ENCODE data around the gene SYNRG.

The SYNRG gene, protein sequence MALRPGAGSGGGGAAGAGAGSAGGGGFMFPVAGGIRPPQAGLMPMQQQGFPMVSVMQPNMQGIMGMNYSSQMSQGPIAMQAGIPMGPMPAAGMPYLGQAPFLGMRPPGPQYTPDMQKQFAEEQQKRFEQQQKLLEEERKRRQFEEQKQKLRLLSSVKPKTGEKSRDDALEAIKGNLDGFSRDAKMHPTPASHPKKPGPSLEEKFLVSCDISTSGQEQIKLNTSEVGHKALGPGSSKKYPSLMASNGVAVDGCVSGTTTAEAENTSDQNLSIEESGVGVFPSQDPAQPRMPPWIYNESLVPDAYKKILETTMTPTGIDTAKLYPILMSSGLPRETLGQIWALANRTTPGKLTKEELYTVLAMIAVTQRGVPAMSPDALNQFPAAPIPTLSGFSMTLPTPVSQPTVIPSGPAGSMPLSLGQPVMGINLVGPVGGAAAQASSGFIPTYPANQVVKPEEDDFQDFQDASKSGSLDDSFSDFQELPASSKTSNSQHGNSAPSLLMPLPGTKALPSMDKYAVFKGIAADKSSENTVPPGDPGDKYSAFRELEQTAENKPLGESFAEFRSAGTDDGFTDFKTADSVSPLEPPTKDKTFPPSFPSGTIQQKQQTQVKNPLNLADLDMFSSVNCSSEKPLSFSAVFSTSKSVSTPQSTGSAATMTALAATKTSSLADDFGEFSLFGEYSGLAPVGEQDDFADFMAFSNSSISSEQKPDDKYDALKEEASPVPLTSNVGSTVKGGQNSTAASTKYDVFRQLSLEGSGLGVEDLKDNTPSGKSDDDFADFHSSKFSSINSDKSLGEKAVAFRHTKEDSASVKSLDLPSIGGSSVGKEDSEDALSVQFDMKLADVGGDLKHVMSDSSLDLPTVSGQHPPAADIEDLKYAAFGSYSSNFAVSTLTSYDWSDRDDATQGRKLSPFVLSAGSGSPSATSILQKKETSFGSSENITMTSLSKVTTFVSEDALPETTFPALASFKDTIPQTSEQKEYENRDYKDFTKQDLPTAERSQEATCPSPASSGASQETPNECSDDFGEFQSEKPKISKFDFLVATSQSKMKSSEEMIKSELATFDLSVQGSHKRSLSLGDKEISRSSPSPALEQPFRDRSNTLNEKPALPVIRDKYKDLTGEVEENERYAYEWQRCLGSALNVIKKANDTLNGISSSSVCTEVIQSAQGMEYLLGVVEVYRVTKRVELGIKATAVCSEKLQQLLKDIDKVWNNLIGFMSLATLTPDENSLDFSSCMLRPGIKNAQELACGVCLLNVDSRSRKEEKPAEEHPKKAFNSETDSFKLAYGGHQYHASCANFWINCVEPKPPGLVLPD (N-terminal part only)

GRCh38 chr17:37609170-37610040 is at the start of gene SYNRG:
TSS of gene SYNRG (minus strand) at chr17:37609418. CDS start at chr17:37609355, 63 bp downstream.
- POLR2A ChIA-PET = interaction anchor here (0.9 to 2.5 kb wide), 10 partner anchors 9 to 63 kb away, joined by 3 to 12 read pairs (median 4); no protein-coding TSS in a partner anchor
- CTCF ChIA-PET = interaction anchor here (0.6 to 1.6 kb wide), 4 partner anchors 41 to 917 kb away, joined by 3 to 6 read pairs (median 4); no protein-coding TSS in a partner anchor
- TF ChIP-seq, protein P1, sequence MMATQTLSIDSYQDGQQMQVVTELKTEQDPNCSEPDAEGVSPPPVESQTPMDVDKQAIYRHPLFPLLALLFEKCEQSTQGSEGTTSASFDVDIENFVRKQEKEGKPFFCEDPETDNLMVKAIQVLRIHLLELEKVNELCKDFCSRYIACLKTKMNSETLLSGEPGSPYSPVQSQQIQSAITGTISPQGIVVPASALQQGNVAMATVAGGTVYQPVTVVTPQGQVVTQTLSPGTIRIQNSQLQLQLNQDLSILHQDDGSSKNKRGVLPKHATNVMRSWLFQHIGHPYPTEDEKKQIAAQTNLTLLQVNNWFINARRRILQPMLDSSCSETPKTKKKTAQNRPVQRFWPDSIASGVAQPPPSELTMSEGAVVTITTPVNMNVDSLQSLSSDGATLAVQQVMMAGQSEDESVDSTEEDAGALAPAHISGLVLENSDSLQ (IDR thresholded peaks at IDR 0.05) = peak; percentile 76
- TF ChIP-seq BHLHE40 (IDR thresholded peaks at IDR 0.05; ENCODE audit: borderline replicate concordance) = no peak
- peak; percentile 70 for TF ChIP-seq ELF4 (IDR thresholded peaks at IDR 0.05)
- TF ChIP-seq FOXK2 (IDR thresholded peaks at IDR 0.05) = no peak
- 0 out of 2 replicates have a peak, but pooled peaks have one; percentile 36 for TF ChIP-seq HDGF (IDR thresholded peaks at IDR 0.05; ENCODE audit: borderline replicate concordance)
- peak; percentile 96 for DNase-seq (ENCODE audit: extremely low spot score)

GRCh38 chr17:37657202-37657601 is 48.0 kb upstream of the SYNRG start:
- ChIA-PET POLR2A (no interaction called here), CTCF (interaction anchor here (0.9 kb wide), 2 partner anchors 8 to 284 kb away, joined by 3 read pairs; no protein-coding TSS in a partner anchor)
- no peak for TF ChIP-seq BHLHE40 (IDR thresholded peaks at IDR 0.05; ENCODE audit: borderline replicate concordance)
- TF ChIP-seq L3MBTL2 (conservative IDR thresholded peaks at IDR 0.05) = no peak
- no peak for TF ChIP-seq FOXM1 (IDR thresholded peaks at IDR 0.05; ENCODE audit: borderline replicate concordance)
- no peak for TF ChIP-seq FOXK2 (IDR thresholded peaks at IDR 0.05)
- no peak for TF ChIP-seq SUZ12 (IDR thresholded peaks at IDR 0.05)
- no peak for TF ChIP-seq ARNT (IDR thresholded peaks at IDR 0.05)
- no peak for TF ChIP-seq TARDBP (IDR thresholded peaks at IDR 0.05)
- no peak for TF ChIP-seq LEF1 (IDR thresholded peaks at IDR 0.05; ENCODE audit: borderline replicate concordance)
- no peak for TF ChIP-seq CTBP1 (IDR thresholded peaks at IDR 0.05; ENCODE audit: borderline replicate concordance)
- no peak for TF ChIP-seq FOXA1 (IDR thresholded peaks at IDR 0.05)
- no peak for TF ChIP-seq SP1 (IDR thresholded peaks at IDR 0.05)
- no peak for TF ChIP-seq NFRKB (IDR thresholded peaks at IDR 0.05)
- no peak for TF ChIP-seq ZNF384 (IDR thresholded peaks at IDR 0.05)
- no peak for TF ChIP-seq HDGF (IDR thresholded peaks at IDR 0.05; ENCODE audit: borderline replicate concordance)
- no peak for TF ChIP-seq ELF4 (IDR thresholded peaks at IDR 0.05)
- TF ChIP-seq, protein P1 (IDR thresholded peaks at IDR 0.05) = no peak
- no peak for DNase-seq (ENCODE audit: extremely low spot score)

DNA sequence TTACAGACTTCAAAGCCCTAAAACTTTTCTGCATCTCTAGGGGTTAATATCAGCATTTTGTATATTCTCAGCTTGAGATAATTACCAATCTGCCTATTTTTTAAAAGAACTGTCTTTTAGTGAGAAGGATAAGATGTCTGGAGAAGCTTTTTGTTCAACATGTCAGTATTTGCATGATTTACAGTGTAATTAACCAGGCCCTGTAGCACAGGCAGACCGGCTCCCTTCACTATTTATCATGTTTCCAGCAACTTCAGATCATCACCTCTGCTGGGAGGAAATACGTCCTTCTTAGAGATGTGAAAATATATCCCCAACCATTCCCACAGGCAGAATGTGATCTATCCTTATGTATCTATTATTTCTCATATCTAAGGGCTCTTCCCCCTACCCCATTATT is 42.6 kb upstream of the SYNRG start:
- TF ChIP-seq, protein P1 (IDR thresholded peaks at IDR 0.05) = peak; percentile 51
- no peak for TF ChIP-seq L3MBTL2 (conservative IDR thresholded peaks at IDR 0.05)
- POLR2A ChIA-PET = no interaction called here
- CTCF ChIA-PET = interaction anchor here (1.0 kb wide), 1 partner anchor 140 kb away, joined by 4 read pairs; no protein-coding TSS in a partner anchor
- no peak for DNase-seq (ENCODE audit: extremely low spot score)

DNA sequence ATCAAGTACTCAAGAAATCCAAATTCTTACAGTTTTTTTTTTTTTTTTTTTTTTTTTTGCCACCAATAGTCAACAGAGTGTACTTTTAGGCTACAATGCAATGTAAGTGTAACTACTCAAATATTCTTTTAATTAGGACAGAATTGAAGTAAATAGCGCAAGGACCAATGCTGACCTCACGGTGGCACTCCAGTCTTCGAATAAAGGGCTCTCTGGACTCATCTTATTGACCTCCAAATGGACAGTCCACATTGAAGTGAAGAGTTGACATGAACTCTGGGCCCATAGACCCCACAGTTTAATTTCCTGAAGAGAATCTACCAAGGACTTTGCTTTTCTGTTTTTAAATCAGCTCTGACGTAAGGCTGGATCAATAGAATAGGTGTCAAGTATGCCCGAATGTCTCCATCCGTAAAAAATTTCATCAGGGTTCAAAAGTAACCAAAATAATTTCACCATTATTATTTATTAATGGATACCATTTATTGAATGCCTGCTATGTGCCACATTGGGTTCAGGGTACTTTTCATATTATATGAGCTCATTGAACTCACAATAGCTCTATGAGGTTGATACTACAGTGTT is 41.3 kb upstream of the SYNRG start:
- TF ChIP-seq FOXA1 (IDR thresholded peaks at IDR 0.05) (no peak), BHLHE40 (IDR thresholded peaks at IDR 0.05; ENCODE audit: borderline replicate concordance) (no peak), ZNF384 (IDR thresholded peaks at IDR 0.05) (no peak), L3MBTL2 (conservative IDR thresholded peaks at IDR 0.05) (no peak), NFRKB (IDR thresholded peaks at IDR 0.05) (no peak), LEF1 (IDR thresholded peaks at IDR 0.05; ENCODE audit: borderline replicate concordance) (no peak), HDGF (IDR thresholded peaks at IDR 0.05; ENCODE audit: borderline replicate concordance) (no peak), ARNT (IDR thresholded peaks at IDR 0.05) (no peak)
- DNase-seq (ENCODE audit: extremely low spot score) = peak; percentile 22
- ChIA-PET POLR2A (no interaction called here), CTCF (interaction anchor here (0.6 to 2.2 kb wide), 8 partner anchors 8 to 166 kb away, joined by 3 to 11 read pairs (median 5); partner anchors contain the start of gene SYNRG)

Measured in HEK293T (cell line).